Naive thymus-derived CD8-positive, alpha-beta T cell (primary cell): ENCODE measurements around the gene P2RY13. TPM values are rescaled to one million over a fixed set of nuclear protein-coding genes. Genes with fewer than 3 reads are reported as not detected.

Source experiments
- ATAC-seq, 2 donors: fragments of 150-1000 bp; cut with Tn5 transposase in 1 of 2; sonication (Bioruptor Pico), chemical (Tn5 transposase) in 1 of 2; 1 replicate in 1 of 2; 2 replicates in 1 of 2; pipeline ENCODE4 v1.10.0; 2021; ENCODE audit warnings: mild to moderate bottlenecking in 2 of 2, moderate library complexity in 2 of 2
- POLR2A ChIA-PET: fragments of 350-600 bp; sonication (Branson Sonifier 250); formaldehyde crosslinking; loops from one replicate; lab custom pipeline; 2021; ENCODE audit warnings: antibody characterized with exemption; lab: Charles Lee
- DNase-seq, 10 donors: peaks; one replicate each; pipeline versions ENCODE4 v3.0.0 to v3.0.0-alpha.2; 2020 to 2022
- H3K27ac Mint-ChIP-seq, 10 donors: one replicate each; pipeline ENCODE4 v1.8.0; 2020 to 2022; ENCODE audit warnings: mild to moderate bottlenecking in 10 of 10, mixed read lengths in 10 of 10, moderate library complexity in 4 of 10, inconsistent platforms in 1 of 10
- H3K27me3 Mint-ChIP-seq, 5 donors: one replicate each; pipeline ENCODE4 v1.8.0; 2021 to 2022; ENCODE audit warnings: mixed read lengths in 5 of 5
- H3K36me3 Mint-ChIP-seq, 3 donors: one replicate each; pipeline ENCODE4 v1.8.0; 2020 to 2022; ENCODE audit warnings: mixed read lengths in 3 of 3, mild to moderate bottlenecking in 2 of 3, inconsistent platforms in 1 of 3
- H3K4me1 Mint-ChIP-seq, 4 donors: one replicate each; pipeline ENCODE4 v1.8.0; 2021 to 2022; ENCODE audit warnings: mixed read lengths in 4 of 4
- H3K4me3 Mint-ChIP-seq, 10 donors: one replicate each; pipeline ENCODE4 v1.8.0; 2020 to 2022; ENCODE audit warnings: mild to moderate bottlenecking in 10 of 10, mixed read lengths in 10 of 10, moderate library complexity in 6 of 10, inconsistent platforms in 1 of 10
- H3K9me3 Mint-ChIP-seq, 9 donors: one replicate each; pipeline ENCODE4 v1.8.0; 2020 to 2022; ENCODE audit warnings: mixed read lengths in 9 of 9, mild to moderate bottlenecking in 3 of 9, inconsistent platforms in 1 of 9, moderate library complexity in 1 of 9
- polyA plus RNA-seq, 3 donors: library from polyadenylated mRNA; unstranded; fragments of 300-500 nt; fragmentation: Illumina TruSeq; gene quantifications; one replicate each; pipeline ENCODE4 v1.2.3, GENCODE V29; 2021
- total RNA-seq, 8 experiments: library from RNA in 2 of 8; stranded (reverse) in 2 of 8; gene quantifications; one replicate each; pipeline ENCODE4 v1.2.3 and lab custom pipeline; 2021 to 2026

The P2RY13 gene
- total RNA-seq (not detected), polyA plus RNA-seq (under 1 TPM in 2 of 3 donors, not detected in 1; 0.05 to 0.06 TPM), total RNA-seq (lab: John Stamatoyannopoulos, UW) (0 reads per million in 6 experiments)

DNA sequence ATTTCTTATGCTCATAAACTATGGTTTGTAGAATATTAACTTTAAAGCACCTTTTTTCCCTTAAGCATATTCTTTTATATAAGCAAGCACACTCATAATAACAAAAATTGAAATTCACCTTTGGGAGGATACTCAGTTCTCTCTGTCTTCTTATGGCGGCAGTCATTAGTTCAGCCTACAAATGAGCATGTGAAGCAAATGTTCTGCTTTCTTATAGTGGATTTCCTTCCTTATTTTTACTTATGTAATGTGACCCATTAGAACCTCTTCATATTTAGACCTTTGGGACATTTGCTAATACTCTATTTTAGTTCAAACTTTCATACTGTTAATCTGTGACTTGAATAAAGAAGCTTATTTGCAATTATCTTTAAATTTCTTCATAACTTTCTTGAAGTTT lies at the start of gene P2RY13:
TSS of gene P2RY13 (minus strand) at position 187 of the 400 bp plus-strand sequence. CDS start at position 166, 21 bp downstream.
- peaks cover 4 to 16% (median 7%) of the 10 kb centered on the region in 4 donors for H3K4me1 Mint-ChIP-seq
- peak within 1 kb of the TSS in 5 of 10 donors; percentile 2 to 54 (median 19) for H3K27ac Mint-ChIP-seq
- no peaks in the 10 kb centered on the region for H3K36me3 Mint-ChIP-seq

DNA sequence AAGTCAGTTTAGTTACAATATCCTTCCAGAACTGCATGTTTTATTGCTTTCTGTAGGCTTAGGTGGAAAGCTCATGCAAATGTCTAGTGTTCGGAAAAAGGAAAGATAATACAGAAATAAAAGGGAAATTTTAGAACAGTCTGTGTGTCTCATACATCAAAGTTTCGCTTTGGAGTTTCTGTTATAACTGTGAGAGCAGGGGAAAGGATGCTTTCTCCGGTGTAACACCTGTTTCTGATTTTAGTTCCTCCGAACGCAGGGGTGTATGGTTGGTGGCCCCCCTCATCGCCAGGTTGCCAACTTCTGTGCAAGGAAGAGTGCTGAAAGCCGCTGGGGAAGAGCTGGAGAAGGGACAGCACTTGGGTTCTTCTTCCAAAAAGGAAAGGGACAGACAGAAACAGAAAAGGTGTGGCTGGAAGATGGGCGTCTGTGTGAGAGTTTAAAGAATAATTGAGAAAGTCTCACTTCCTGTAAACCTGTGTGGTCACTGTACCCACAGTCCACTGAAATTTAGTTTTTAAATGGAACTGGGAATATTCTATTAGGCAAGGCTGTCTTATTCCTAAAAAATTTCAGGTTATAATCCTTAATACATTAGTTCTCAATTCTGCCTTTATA lies 48.5 kb upstream of the P2RY13 start:
- no peak overlapping the region for H3K27ac Mint-ChIP-seq

More for the DNA sequence above, at the start of gene P2RY13:
- peak within 1 kb of the TSS; percentile 3 to 76 (median 43) for H3K4me3 Mint-ChIP-seq
- H3K27me3 Mint-ChIP-seq: peaks cover 2 to 24% (median 5%) of the 10 kb centered on the region in 5 donors
- POLR2A ChIA-PET: no interaction called here
- no peaks in the 10 kb centered on the region for H3K9me3 Mint-ChIP-seq
- ATAC-seq: no peak
- no peak for DNase-seq

DNA sequence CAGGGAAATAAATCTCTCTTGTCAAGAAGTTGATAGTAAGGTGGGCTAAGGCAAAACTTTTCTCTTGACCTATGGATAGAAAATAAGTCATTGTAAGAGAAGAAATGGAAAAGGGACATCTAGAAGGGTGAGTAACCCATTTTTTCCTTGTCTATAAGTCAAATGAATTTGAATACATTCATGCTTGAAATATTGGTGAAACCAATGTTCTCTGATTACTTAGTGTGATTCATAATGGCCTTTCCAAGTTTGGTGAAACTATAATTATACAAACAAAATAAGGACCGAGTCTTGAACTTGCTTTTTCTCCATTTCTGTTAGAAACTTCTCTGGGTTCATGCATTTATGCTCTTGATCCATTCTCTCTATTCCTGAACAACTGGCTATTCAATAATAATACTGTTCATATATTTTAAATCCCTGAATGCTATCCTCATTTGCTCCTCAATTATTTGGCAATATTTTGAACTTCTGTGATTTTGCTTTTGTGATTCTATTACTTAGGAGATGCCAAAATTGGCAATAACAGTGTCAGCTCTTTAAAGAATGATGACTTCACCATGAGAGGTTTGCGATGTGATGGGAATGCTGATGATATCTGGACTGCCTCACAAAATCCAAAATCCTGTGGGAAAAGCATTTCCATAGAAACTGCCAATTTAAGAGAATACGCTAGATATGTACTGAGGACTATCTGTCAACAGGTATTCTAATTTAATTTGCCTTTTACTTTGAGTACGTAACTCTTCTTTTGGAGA lies 42.9 kb upstream of the P2RY13 start:
- POLR2A ChIA-PET: no interaction called here
- Mint-ChIP-seq H3K36me3 (no peaks in the 10 kb centered on the region), H3K4me3 (no peak overlapping the region), H3K4me1 (no peaks in the 10 kb centered on the region), H3K9me3 (no peaks in the 10 kb centered on the region), H3K27ac (no peak overlapping the region), H3K27me3 (no peaks in the 10 kb centered on the region)
- ATAC-seq: no peak
- no peak for DNase-seq

More for the DNA sequence above, 48.5 kb upstream of the P2RY13 start:
- peaks cover 0 to 10% (median 0%) of the 10 kb centered on the region in 4 donors for H3K4me1 Mint-ChIP-seq
- no peaks in the 10 kb centered on the region for H3K9me3 Mint-ChIP-seq
- no peak for DNase-seq
- no peaks in the 10 kb centered on the region for H3K36me3 Mint-ChIP-seq
- H3K27me3 Mint-ChIP-seq: no peaks in the 10 kb centered on the region
- POLR2A ChIA-PET: no interaction called here
- ATAC-seq: no peak
- no peak overlapping the region for H3K4me3 Mint-ChIP-seq

DNA sequence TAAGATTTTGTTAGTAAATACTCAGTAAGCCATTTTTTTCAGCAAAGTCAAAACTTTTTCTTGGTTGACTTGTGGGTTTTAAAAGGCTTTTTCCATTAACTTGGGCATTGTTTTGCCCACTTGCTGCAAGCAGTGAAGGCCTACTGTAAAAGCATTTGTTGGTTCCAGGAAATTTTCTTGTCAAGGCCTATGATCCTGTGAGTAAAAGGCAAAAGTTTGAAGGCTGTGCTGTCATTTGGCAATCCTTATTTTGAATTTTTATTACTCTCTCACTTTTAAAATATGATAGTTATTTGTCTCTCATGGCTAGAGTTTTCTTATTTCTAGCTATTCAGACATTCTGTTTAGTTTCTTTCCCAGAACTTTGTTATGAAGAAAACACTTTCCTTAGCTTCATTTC lies 42.2 kb upstream of the P2RY13 start:
- Mint-ChIP-seq H3K4me1 (no peaks in the 10 kb centered on the region), H3K36me3 (no peaks in the 10 kb centered on the region), H3K27me3 (no peaks in the 10 kb centered on the region), H3K9me3 (no peaks in the 10 kb centered on the region), H3K27ac (no peak overlapping the region), H3K4me3 (no peak overlapping the region)
- DNase-seq (no peak), ATAC-seq (no peak)
- POLR2A ChIA-PET: no interaction called here

DNA sequence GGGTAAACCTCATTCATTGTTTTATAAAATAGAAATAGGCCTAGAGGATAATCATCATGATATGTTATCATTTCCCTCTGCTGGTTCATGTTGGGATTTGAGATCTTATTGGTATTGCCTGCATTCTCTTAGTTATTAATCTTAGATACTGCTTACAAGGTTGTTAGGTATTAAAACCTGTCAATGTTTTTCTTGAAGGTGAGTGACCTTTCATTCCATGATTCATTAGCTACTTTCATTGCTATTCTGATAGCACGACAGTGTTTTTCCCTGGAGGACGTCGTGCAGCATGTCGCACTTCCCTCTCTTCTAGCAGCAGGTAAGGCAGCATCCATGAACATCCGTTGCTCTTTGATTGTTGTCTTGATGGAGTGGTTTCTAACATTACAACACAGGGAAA lies 38.1 kb upstream of the P2RY13 start:
- Mint-ChIP-seq H3K27ac (no peak overlapping the region), H3K4me1 (no peaks in the 10 kb centered on the region), H3K9me3 (no peaks in the 10 kb centered on the region), H3K4me3 (no peak overlapping the region), H3K27me3 (peaks cover 0 to 3% (median 0%) of the 10 kb centered on the region in 5 donors), H3K36me3 (no peaks in the 10 kb centered on the region)
- ATAC-seq (no peak), DNase-seq (no peak)
- POLR2A ChIA-PET: no interaction called here

DNA sequence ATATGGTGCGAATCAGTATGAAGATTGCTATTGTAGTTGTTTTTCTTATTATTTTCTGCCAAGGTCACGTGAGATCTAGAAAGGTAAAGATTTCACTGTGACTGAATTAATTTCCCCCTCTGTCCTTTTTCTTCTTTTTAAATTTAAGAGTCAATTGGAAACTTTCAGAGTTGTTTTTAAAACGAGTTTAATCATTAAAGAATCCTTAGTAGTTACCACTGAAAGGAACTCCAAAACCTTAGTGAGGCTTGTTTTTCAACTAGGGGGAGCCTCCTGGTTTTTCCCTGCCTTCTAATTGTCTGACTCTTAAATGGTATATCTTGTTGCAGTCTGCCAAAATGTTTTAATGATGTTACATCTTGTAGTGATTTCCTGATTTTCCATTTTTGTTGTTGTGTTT lies 37.6 kb upstream of the P2RY13 start:
- peaks cover 0 to 2% (median 0%) of the 10 kb centered on the region in 3 donors for H3K36me3 Mint-ChIP-seq
- no peak overlapping the region for H3K27ac Mint-ChIP-seq
- DNase-seq: no peak
- ATAC-seq: no peak
- H3K4me3 Mint-ChIP-seq: no peak overlapping the region
- POLR2A ChIA-PET: no interaction called here
- no peaks in the 10 kb centered on the region for H3K9me3 Mint-ChIP-seq
- peaks cover 0 to 3% (median 0%) of the 10 kb centered on the region in 5 donors for H3K27me3 Mint-ChIP-seq
- H3K4me1 Mint-ChIP-seq: no peaks in the 10 kb centered on the region

DNA sequence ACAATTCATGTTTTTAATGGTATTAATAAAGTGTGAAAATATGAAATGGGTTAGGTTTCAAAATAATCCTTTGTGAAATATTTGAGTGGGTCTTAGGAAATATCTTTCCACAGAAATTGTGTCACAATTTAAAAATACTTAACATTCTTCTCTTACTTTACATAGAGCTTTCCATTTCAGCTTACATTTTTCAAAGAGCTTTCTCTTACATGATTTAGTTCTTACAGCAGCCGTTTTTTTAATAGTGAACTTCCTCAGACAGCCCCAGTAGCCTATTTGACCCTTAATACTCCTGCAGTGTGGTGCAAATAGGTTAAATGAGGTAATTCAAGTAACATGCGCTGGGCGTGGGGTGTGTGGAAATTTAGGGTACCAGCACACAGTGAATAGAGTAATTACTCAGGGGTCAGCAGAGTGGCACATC lies 33.4 kb upstream of the P2RY13 start:
- no peaks in the 10 kb centered on the region for H3K9me3 Mint-ChIP-seq
- DNase-seq (no peak), ATAC-seq (no peak)
- POLR2A ChIA-PET: no interaction called here
- H3K4me3 Mint-ChIP-seq: no peak overlapping the region
- peaks cover 0 to 2% (median 0%) of the 10 kb centered on the region in 3 donors for H3K36me3 Mint-ChIP-seq
- H3K27ac Mint-ChIP-seq: no peak overlapping the region
- peaks cover 0 to 3% (median 0%) of the 10 kb centered on the region in 5 donors for H3K27me3 Mint-ChIP-seq
- no peaks in the 10 kb centered on the region for H3K4me1 Mint-ChIP-seq

DNA sequence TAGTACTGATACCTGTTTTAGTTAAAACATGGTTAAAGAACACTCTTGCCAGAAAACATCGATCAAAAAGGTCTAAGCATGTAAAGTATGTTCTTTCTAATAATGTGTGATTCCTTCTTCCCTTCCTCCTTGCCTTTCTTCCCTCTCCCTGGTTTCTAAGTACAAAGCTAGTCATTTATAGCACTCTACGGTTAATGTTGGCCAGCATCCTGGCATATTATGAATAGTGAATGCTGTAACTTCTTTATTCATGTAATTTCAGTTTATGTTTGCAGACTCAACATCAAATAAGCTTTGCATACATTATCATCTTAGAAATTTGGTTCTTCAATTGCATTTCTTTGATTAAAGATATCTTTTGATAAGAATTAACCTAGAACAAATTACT lies 28.1 kb upstream of the P2RY13 start:
- peaks cover 0 to 2% (median 2%) of the 10 kb centered on the region in 3 donors for H3K36me3 Mint-ChIP-seq
- peaks cover 0 to 11% (median 0%) of the 10 kb centered on the region in 4 donors for H3K4me1 Mint-ChIP-seq
- H3K4me3 Mint-ChIP-seq: no peak overlapping the region
- ATAC-seq: no peak
- POLR2A ChIA-PET: no interaction called here
- H3K27ac Mint-ChIP-seq: no peak overlapping the region
- no peaks in the 10 kb centered on the region for H3K9me3 Mint-ChIP-seq
- DNase-seq: no peak
- peaks cover 0 to 3% (median 0%) of the 10 kb centered on the region in 5 donors for H3K27me3 Mint-ChIP-seq

DNA sequence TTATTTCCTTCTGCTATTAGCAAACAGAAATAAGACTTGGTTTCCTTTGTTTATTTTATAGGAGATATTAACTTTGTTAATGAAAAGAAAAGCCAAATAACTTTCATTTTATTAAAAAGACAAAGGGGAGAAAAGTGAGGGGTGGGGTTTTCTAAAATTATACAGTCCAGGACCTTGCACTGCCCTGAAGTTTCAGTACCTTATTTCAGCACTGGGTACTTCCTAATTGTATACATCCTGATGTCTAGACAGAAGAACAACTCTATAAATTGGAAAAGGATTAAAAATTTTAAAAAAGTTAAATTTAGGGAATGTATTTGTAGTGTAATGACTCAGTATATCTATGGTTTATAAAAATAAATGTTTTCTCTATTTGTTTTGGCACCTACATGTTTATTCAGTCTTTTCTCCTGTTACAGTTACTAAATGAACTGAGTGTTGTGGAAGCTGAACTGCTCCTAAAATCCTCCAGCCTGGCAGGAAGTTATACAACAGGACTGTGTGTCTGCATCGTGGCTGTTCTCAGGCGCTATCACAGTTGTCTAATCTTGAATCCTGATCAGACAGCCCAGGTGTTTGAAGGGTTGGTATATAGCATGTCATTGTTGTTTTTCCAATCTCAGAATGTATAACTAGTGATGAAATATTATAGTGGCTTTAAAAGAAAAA lies 27.6 kb upstream of the P2RY13 start:
- peaks cover 0 to 5% (median 0%) of the 10 kb centered on the region in 5 donors for H3K27me3 Mint-ChIP-seq

DNA sequence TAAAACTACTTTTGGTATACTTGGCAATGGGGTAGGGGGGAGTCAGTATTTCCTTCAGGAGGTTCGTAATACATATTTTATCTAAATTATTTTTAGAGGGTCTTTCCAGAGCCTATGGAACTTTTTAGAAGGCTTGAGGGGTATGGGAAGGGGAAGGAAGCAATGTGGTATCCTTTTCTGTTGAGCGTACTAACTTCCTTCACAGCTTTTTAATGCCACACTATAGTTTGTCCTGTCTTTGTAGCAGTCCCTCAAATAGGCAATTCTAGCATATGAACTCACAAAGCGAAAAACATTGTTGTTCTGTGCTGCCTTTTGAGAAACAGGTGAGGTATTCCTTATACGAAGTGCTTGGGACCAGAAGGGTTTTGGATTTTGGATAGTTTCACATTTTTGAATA lies 22.3 kb upstream of the P2RY13 start:
- Mint-ChIP-seq H3K4me3 (no peak overlapping the region), H3K27ac (no peak overlapping the region), H3K9me3 (no peaks in the 10 kb centered on the region), H3K27me3 (peaks cover 6 to 14% (median 9%) of the 10 kb centered on the region in 5 donors), H3K4me1 (peaks cover 0 to 26% (median 2%) of the 10 kb centered on the region in 4 donors), H3K36me3 (peaks cover 0 to 2% (median 0%) of the 10 kb centered on the region in 3 donors)
- DNase-seq (no peak), ATAC-seq (no peak)
- POLR2A ChIA-PET: no interaction called here

More for the DNA sequence above, 27.6 kb upstream of the P2RY13 start:
- DNase-seq (no peak), ATAC-seq (no peak)
- POLR2A ChIA-PET: no interaction called here
- Mint-ChIP-seq H3K36me3 (peaks cover 0 to 2% (median 0%) of the 10 kb centered on the region in 3 donors), H3K9me3 (no peaks in the 10 kb centered on the region), H3K4me1 (peaks cover 0 to 16% (median 0%) of the 10 kb centered on the region in 4 donors), H3K4me3 (no peak overlapping the region), H3K27ac (no peak overlapping the region)

DNA sequence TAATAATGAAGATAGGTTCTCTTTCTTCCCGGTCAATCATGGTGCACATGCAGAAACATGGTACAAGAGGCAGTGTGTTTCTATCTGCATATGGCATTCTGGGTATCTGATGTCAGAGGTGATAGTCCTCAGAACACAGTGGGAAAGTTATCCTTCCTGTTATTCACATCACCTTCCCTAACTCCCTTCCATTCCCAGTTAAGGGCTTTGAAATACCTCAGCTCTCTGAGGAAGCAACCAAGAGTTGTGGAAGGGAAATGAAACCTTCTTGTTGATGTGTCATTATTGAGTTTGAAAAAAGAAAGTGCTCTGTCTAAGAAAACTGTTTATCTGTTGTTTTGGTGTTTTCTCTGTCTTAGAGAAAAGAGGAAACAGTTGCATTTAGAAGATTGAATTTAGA lies 21.9 kb upstream of the P2RY13 start:
- no peak for ATAC-seq

DNA sequence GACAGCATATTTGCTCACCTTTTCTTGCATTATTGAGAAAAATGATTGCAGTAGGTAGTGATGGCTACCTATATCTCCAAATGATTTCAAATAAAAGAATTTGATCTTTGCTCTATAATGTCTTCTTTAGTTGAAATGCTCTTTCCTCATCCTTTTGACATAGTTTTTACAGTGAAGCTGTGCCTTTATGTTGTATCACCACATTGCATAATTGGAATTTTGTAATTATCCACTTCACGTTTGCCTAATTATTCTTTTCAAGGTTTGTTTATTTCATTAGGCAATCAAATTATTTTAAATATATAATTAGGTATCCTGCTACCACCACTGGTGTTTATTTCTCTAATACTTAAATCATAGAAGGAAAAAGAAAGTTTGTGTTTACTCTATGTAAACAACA lies 21.3 kb upstream of the P2RY13 start:
- POLR2A ChIA-PET: no interaction called here
- Mint-ChIP-seq H3K27ac (no peak overlapping the region), H3K9me3 (no peaks in the 10 kb centered on the region), H3K27me3 (peaks cover 9 to 23% (median 10%) of the 10 kb centered on the region in 5 donors), H3K4me1 (peaks cover 0 to 33% (median 7%) of the 10 kb centered on the region in 4 donors), H3K36me3 (peaks cover 0 to 2% (median 0%) of the 10 kb centered on the region in 3 donors), H3K4me3 (no peak overlapping the region)
- no peak for ATAC-seq
- no peak for DNase-seq

More for the DNA sequence above, 21.9 kb upstream of the P2RY13 start:
- DNase-seq: no peak
- no peaks in the 10 kb centered on the region for H3K9me3 Mint-ChIP-seq
- H3K4me3 Mint-ChIP-seq: no peak overlapping the region
- POLR2A ChIA-PET: no interaction called here
- peaks cover 0 to 27% (median 3%) of the 10 kb centered on the region in 4 donors for H3K4me1 Mint-ChIP-seq
- H3K36me3 Mint-ChIP-seq: peaks cover 0 to 2% (median 0%) of the 10 kb centered on the region in 3 donors
- peaks cover 8 to 19% (median 10%) of the 10 kb centered on the region in 5 donors for H3K27me3 Mint-ChIP-seq
- no peak overlapping the region for H3K27ac Mint-ChIP-seq
